Neuronal stem cell (in vitro differentiated cells): ENCODE data around the gene CROCC2. TPM values are rescaled to one million over a fixed set of nuclear protein-coding genes. Genes with fewer than 3 reads are reported as not detected.

Experiments used
- DNase-seq: peaks from one replicate; pipeline ENCODE4 v3.0.0-alpha.2; 2013; ENCODE audit warnings: low spot score
- H2AFZ ChIP-seq: one replicate; pipeline ENCODE4 v1.6.1; 2013; ENCODE audit warnings: mild to moderate bottlenecking, low read length, inconsistent platforms
- H2AK5ac ChIP-seq: 2 replicates; pipeline ENCODE4 v1.6.1; 2013; ENCODE audit warnings: low read depth, mild to moderate bottlenecking, inconsistent platforms, low read length, moderate library complexity, mixed read lengths
- H2BK120ac ChIP-seq: 2 replicates; pipeline ENCODE4 v1.6.1; 2013; ENCODE audit warnings: low read depth, mild to moderate bottlenecking, inconsistent platforms, low read length, moderate library complexity, mixed read lengths
- H2BK12ac ChIP-seq: one replicate; pipeline ENCODE4 v1.6.1; 2013; ENCODE audit warnings: low read length, inconsistent platforms
- H2BK15ac ChIP-seq: 2 replicates; pipeline ENCODE4 v1.6.1; 2013; ENCODE audit warnings: mild to moderate bottlenecking, low read length, inconsistent platforms, mixed read lengths
- H2BK5ac ChIP-seq: one replicate; pipeline ENCODE4 v1.6.1; 2013; ENCODE audit warnings: inconsistent platforms, mild to moderate bottlenecking, low read length, moderate library complexity
- H3K14ac ChIP-seq: one replicate; pipeline ENCODE4 v1.6.1; 2013; ENCODE audit warnings: low read length, inconsistent platforms
- H3K18ac ChIP-seq: 2 replicates; pipeline ENCODE4 v1.6.1; 2013; ENCODE audit warnings: low read length, inconsistent platforms
- H3K23ac ChIP-seq: 2 replicates; pipeline ENCODE4 v1.6.1; 2013; ENCODE audit warnings: low read depth, mild to moderate bottlenecking, mixed read lengths, low read length, inconsistent platforms; ENCODE audit not compliant: poor library complexity
- H3K27ac ChIP-seq: replicated peaks from 3 replicates; pipeline ENCODE4 v1.5.1; 2013; ENCODE audit warnings: low read length, inconsistent platforms
- H3K27me3 ChIP-seq, 3 experiments: 2 replicates each; pipeline ENCODE4 v1.6.1; 2013; ENCODE audit warnings: low read length in 3 of 3, mild to moderate bottlenecking in 2 of 3, inconsistent platforms in 1 of 3, low read depth in 1 of 3, mixed read lengths in 1 of 3, moderate library complexity in 1 of 3; ENCODE audit not compliant: control insufficient read depth in 3 of 3, insufficient read depth in 3 of 3
- H3K36me3 ChIP-seq, 2 donors: replicated peaks in 1 of 2; 2 replicates each; pipeline ENCODE4 v1.6.1; 2013; ENCODE audit warnings: low read length in 2 of 2; ENCODE audit not compliant: control insufficient read depth in 2 of 2, insufficient read depth in 2 of 2
- H3K4ac ChIP-seq: 2 replicates; pipeline ENCODE4 v1.6.1; 2013; ENCODE audit warnings: inconsistent platforms, mild to moderate bottlenecking, low read length, moderate library complexity
- H3K4me1 ChIP-seq, 2 donors: 1 replicate in 1 of 2; 2 replicates in 1 of 2; pipeline ENCODE4 v1.6.1; 2013; ENCODE audit warnings: low read length in 2 of 2, low read depth in 1 of 2; ENCODE audit not compliant: control insufficient read depth in 2 of 2, insufficient read depth in 1 of 2
- H3K4me2 ChIP-seq: one replicate; pipeline ENCODE4 v1.6.1; 2013; ENCODE audit warnings: mild to moderate bottlenecking, low read length, inconsistent platforms; ENCODE audit not compliant: insufficient read depth, poor library complexity, severe bottlenecking
- H3K4me3 ChIP-seq, 2 donors: 2 replicates each; pipeline ENCODE4 v1.5.1; 2013; ENCODE audit warnings: low read length in 2 of 2, mild to moderate bottlenecking in 2 of 2, inconsistent platforms in 1 of 2, moderate library complexity in 1 of 2
- H3K79me1 ChIP-seq: one replicate; pipeline ENCODE4 v1.6.1; 2013; ENCODE audit warnings: low read depth, mild to moderate bottlenecking, inconsistent platforms, low read length, moderate library complexity
- H3K9ac ChIP-seq: one replicate; pipeline ENCODE4 v1.6.1; 2013; ENCODE audit warnings: mild to moderate bottlenecking, low read depth, low read length, inconsistent platforms; ENCODE audit not compliant: poor library complexity
- H3K9me3 ChIP-seq, 2 donors: replicated peaks in 1 of 2; 2 replicates each; pipeline versions ENCODE3 to v1.6.1; 2013; ENCODE audit warnings: low read length in 2 of 2, mild to moderate bottlenecking in 2 of 2, inconsistent platforms in 1 of 2, low read depth in 1 of 2, mixed read lengths in 1 of 2, moderate library complexity in 1 of 2; ENCODE audit not compliant: control insufficient read depth in 2 of 2, insufficient read depth in 1 of 2
- H4K8ac ChIP-seq: one replicate; pipeline ENCODE4 v1.6.1; 2013; ENCODE audit warnings: low read depth, mild to moderate bottlenecking, inconsistent platforms, low read length, moderate library complexity
- H4K91ac ChIP-seq: one replicate; pipeline ENCODE4 v1.6.1; 2013; ENCODE audit warnings: low read length, low read depth, mild to moderate bottlenecking, inconsistent platforms; ENCODE audit not compliant: poor library complexity
- WGBS, 2 donors: extraction: QIAGEN DNeasy Blood & Tissue Kit; methylation state at CpG; one replicate each; pipeline ENCODE4 v1.1.7; 2013; ENCODE audit warnings: missing lambda C conversion rate in 2 of 2, mixed read lengths in 1 of 2; ENCODE audit not compliant: insufficient read length in 2 of 2, insufficient replicate concordance in 1 of 2; ENCODE audit errors: extremely low coverage in 2 of 2; 5-methylcytosine and 5-hydroxymethylcytosine counted together
- polyA plus RNA-seq, 2 experiments: library from polyadenylated mRNA; stranded (reverse); fragments of 200-250 nt; gene quantifications; one replicate each; pipeline ENCODE4 v1.2.3, GENCODE V29; 2013

The CROCC2 gene
- not detected for polyA plus RNA-seq (2013, experiment 1 of 2)
- not detected for polyA plus RNA-seq (2013, experiment 2 of 2)

- Histone ChIP-seq H3K23ac (peak within 1 kb of the TSS; percentile 43), H3K4me2 (no peak within 1 kb of the TSS), H3K9me3 (no peaks in the 10 kb centered on the region), H2AK5ac (peak within 1 kb of the TSS; percentile 91), H3K4me1 (peaks cover 4 to 6% of the 10 kb centered on the region in 2 donors), H2BK120ac (peak within 1 kb of the TSS; percentile 72), H2BK12ac (no peak within 1 kb of the TSS), H3K4me3 (peak within 1 kb of the TSS in 1 of 2 donors; percentile 41), H4K91ac (no peak within 1 kb of the TSS), H3K4ac (no peak within 1 kb of the TSS), H2BK5ac (peak within 1 kb of the TSS; percentile 87), H2AFZ (no peak within 1 kb of the TSS), H3K79me1 (no peaks in the 10 kb centered on the region), H3K27ac (no peak within 1 kb of the TSS), H3K27me3 (peaks cover 0 to 42% (median 0%) of the 10 kb centered on the region in 3 experiments), H3K9ac (no peak within 1 kb of the TSS), H3K14ac (peak within 1 kb of the TSS; percentile 21), H3K36me3 (no peaks in the 10 kb centered on the region), H4K8ac (no peak within 1 kb of the TSS), H2BK15ac (peak within 1 kb of the TSS; percentile 81), H3K18ac (peak within 1 kb of the TSS; percentile 94)
- WGBS, 2 donors: no CpG with 5 or more reads among the region's 23 CpGs
- DNase-seq: no peak
Observed at GRCh38 chr2:240906141-240906910, at the start of gene CROCC2. TSS of gene CROCC2 (plus strand) at chr2:240906336. CDS start at chr2:240906514, 178 bp downstream.

- Histone ChIP-seq H3K4me3 (no peak overlapping the region), H2BK5ac (peak overlapping the region; percentile 4), H3K27ac (no peak overlapping the region), H4K91ac (no peak overlapping the region), H3K23ac (no peak overlapping the region), H3K4ac (no peak overlapping the region), H3K4me1 (no peaks in the 10 kb centered on the region), H3K14ac (no peak overlapping the region), H3K4me2 (no peak overlapping the region), H3K36me3 (no peaks in the 10 kb centered on the region), H3K9ac (no peak overlapping the region), H2BK15ac (no peak overlapping the region), H3K9me3 (peaks cover 0 to 3% of the 10 kb centered on the region in 2 donors), H2AK5ac (peak overlapping the region; percentile 51), H4K8ac (no peak overlapping the region), H2BK120ac (no peak overlapping the region), H3K18ac (no peak overlapping the region), H3K27me3 (peaks cover 0 to 40% (median 0%) of the 10 kb centered on the region in 3 experiments), H2BK12ac (no peak overlapping the region), H3K79me1 (no peaks in the 10 kb centered on the region), H2AFZ (no peak overlapping the region)
- no CpG with 5 or more reads among the region's 21 CpGs for WGBS, 2 donors
- no peak for DNase-seq
Observed at GRCh38 chr2:240857039-240858008, 48.8 kb upstream of the CROCC2 start.

GRCh38 chr2:240858321-240858720, 47.8 kb upstream of the CROCC2 start:
- Histone ChIP-seq H2BK120ac (no peak overlapping the region), H3K18ac (no peak overlapping the region)
- no CpG with 5 or more reads among the region's 13 CpGs for WGBS, 2 donors

More at GRCh38 chr2:240858321-240858720, 47.8 kb upstream of the CROCC2 start:
- H3K4ac ChIP-seq: no peak overlapping the region
- peaks cover 0 to 50% (median 0%) of the 10 kb centered on the region in 3 experiments for H3K27me3 ChIP-seq
- no peak for DNase-seq
- no peak overlapping the region for H3K14ac ChIP-seq
- H3K9me3 ChIP-seq: peaks cover 0 to 3% of the 10 kb centered on the region in 2 donors
- no peak overlapping the region for H4K91ac ChIP-seq
- no peak overlapping the region for H2AFZ ChIP-seq
- H3K27ac ChIP-seq: no peak overlapping the region
- H2BK15ac ChIP-seq: no peak overlapping the region
- no peak overlapping the region for H2BK12ac ChIP-seq
- no peak overlapping the region for H3K23ac ChIP-seq
- no peak overlapping the region for H3K4me2 ChIP-seq
- H2BK5ac ChIP-seq: no peak overlapping the region
- H2AK5ac ChIP-seq: no peak overlapping the region
- H3K9ac ChIP-seq: no peak overlapping the region
- H3K79me1 ChIP-seq: no peaks in the 10 kb centered on the region
- H4K8ac ChIP-seq: no peak overlapping the region
- no peaks in the 10 kb centered on the region for H3K36me3 ChIP-seq
- H3K4me1 ChIP-seq: no peaks in the 10 kb centered on the region
- no peak overlapping the region for H3K4me3 ChIP-seq
